ENCODE results near the gene PHYKPL. TPM values are rescaled to one million over a fixed set of nuclear protein-coding genes. Genes with fewer than 3 reads are reported as not detected.

Gene PHYKPL
- total RNA-seq, 2 experiments from 2014 or later: 67.2 to 68.4 TPM

DNA sequence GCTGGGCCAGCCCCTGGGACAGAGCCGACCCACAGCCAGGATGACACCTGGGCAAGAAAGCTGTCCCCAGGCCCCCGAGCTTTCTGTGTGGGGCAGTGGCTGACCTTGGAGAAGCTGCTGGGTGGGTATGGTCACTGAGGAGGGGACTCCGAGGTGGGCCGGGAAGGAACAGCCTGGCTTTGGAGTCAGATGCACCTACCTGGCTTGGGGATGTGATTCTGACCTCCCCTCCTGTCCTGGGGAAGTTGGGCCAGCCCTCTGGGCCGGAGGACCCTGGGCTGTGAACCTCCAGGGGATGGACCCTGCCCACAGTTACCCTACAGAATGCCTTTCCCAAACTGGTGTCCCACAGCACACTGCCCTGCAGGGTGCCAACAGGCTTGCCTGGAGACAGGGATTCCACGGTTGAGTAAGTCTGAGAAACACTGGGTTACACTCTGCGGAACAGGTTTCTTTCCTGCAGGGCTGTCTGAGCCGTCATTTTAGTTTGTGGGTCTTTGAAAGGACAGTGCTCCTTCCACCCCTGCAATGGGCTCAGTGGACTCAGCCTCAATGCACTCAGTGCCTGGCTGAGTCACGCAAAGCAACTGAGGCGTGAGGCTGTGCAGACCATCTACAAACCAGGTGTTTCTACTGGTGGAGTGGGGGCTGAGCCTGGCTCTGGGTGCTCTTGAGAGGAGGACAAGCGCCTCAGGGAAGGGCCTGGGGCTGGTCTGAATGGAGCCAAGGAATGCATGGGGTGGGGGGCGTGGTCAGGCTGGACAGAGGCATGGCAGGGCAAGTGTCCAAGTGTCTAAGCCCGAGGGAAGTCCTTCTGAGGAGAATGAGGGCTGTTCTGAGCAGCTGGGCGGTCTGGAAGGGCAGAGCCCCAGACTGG lies 41.3 kb upstream of the PHYKPL start:
- no peak for ATAC-seq
- DNase-seq: no peak
- H3K4me1 Mint-ChIP-seq: no peaks in the 10 kb centered on the region
- no peak overlapping the region for H3K27ac Mint-ChIP-seq
- ChIA-PET POLR2A (interaction anchor here (0.7 kb wide), 1 partner anchor 481 kb away, joined by 3 read pairs; no protein-coding TSS in a partner anchor), CTCF (interaction anchor here (1.9 kb wide), 1 partner anchor 10 kb away, joined by 8 read pairs; no protein-coding TSS in a partner anchor)
- no peaks in the 10 kb centered on the region for H3K36me3 Mint-ChIP-seq (ENCODE audit: low read depth)
- intact Hi-C loops (cut with DNase I, micrococcal nuclease): no loop called here
- H3K9me3 Mint-ChIP-seq (ENCODE audit: low read depth): no peaks in the 10 kb centered on the region
- no peak overlapping the region for H3K4me3 Mint-ChIP-seq
- H3K27me3 Mint-ChIP-seq: peaks cover 2% of the 10 kb centered on the region

DNA sequence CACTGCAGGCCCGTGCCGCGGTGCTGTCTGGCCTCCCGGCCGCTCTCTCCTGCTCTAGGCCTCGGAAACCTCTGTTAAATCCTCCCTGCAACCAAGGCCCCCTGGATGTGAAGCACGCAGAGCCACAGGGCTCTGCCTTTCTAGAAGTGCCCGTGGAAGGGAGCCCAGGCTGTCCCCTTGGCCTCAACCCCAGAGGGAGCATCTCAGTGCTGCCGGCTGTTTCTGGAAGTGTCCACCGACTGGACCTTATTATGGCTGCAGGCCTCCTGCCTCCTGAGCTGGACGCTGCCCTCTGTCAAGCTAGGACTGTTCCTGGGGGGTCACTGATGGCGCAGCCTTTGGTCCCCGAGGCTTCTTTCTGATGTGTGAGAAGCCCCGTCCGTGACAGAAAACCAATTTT lies 40.4 kb upstream of the PHYKPL start:
- Mint-ChIP-seq H3K4me1 (no peaks in the 10 kb centered on the region), H3K36me3 (ENCODE audit: low read depth) (no peaks in the 10 kb centered on the region), H3K4me3 (no peak overlapping the region), H3K27me3 (peaks cover 2% of the 10 kb centered on the region), H3K9me3 (ENCODE audit: low read depth) (no peaks in the 10 kb centered on the region), H3K27ac (no peak overlapping the region)
- CTCF ChIA-PET: interaction anchor here (0.5 to 1.9 kb wide), 2 partner anchors 11 to 13 kb away, joined by 3 to 8 read pairs; no protein-coding TSS in a partner anchor
- POLR2A ChIA-PET: no interaction called here
- intact Hi-C loops (cut with DNase I, micrococcal nuclease): no loop called here
- DNase-seq (no peak), ATAC-seq (no peak)

- H3K27me3 Mint-ChIP-seq: peaks cover under 1% of the 10 kb centered on the region
- intact Hi-C loops (cut with DNase I, micrococcal nuclease): no loop called here
- POLR2A ChIA-PET: no interaction called here
- DNase-seq: no peak
- H3K4me3 Mint-ChIP-seq: no peak overlapping the region
- no peaks in the 10 kb centered on the region for H3K9me3 Mint-ChIP-seq (ENCODE audit: low read depth)
- no peak for ATAC-seq
- CTCF ChIA-PET: interaction anchor here (0.5 to 1.9 kb wide), 2 partner anchors 11 to 14 kb away, joined by 3 to 8 read pairs; no protein-coding TSS in a partner anchor
- no peak overlapping the region for H3K27ac Mint-ChIP-seq
- H3K4me1 Mint-ChIP-seq: no peaks in the 10 kb centered on the region
- H3K36me3 Mint-ChIP-seq (ENCODE audit: low read depth): no peaks in the 10 kb centered on the region
These were observed 40.0 kb upstream of the PHYKPL start for GRCh38 chr5:178272591-178272990.

DNA sequence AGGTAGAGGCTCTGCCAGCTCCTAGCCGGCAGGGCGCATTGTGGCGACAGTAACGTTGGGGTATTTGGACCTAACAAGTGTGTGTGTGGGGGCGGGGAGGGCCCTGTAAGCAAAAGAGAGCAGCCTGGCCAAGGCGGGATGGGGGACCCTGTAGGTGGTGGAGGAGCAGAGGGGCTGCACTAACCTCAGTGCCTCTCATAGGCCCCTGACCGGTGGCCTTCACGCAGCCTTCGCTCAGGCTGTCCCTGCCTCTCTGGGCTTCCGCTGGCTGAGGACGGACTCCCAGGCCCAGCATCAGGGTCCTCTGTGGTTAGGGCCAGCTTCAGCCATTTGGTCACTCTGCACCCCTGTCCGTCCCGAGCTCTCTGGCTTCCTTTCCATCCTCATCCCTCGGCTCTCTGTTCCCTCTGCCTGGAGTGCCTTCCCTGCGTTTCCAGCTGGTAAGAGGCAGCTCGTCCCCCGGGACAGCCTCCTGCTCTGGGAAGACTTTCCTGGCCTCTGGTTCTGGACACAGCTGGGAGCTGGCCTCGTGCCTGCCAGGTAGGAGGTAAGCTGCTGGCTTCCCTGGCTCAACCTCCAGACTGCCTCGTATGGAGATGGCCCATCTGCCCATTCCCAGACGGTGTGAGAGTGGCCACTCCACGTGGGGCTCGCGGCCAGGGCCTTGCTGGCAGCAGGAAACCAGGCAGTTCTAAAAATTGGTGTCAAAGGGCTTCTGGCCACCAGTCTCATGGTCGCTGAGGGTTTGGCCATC lies 39.3 kb upstream of the PHYKPL start:
- H3K27ac Mint-ChIP-seq: no peak overlapping the region

GRCh38 chr5:178271231-178271630 lies 38.6 kb upstream of the PHYKPL start:
- Mint-ChIP-seq H3K4me1 (no peaks in the 10 kb centered on the region), H3K27me3 (no peaks in the 10 kb centered on the region), H3K9me3 (ENCODE audit: low read depth) (no peaks in the 10 kb centered on the region), H3K36me3 (ENCODE audit: low read depth) (no peaks in the 10 kb centered on the region), H3K4me3 (no peak overlapping the region), H3K27ac (no peak overlapping the region)
- intact Hi-C loops (cut with DNase I, micrococcal nuclease): no loop called here
- POLR2A ChIA-PET: no interaction called here
- no peak for DNase-seq
- ATAC-seq: no peak
- CTCF ChIA-PET: interaction anchor here (0.7 kb wide), 1 partner anchor 12 kb away, joined by 5 read pairs; no protein-coding TSS in a partner anchor

More for the DNA sequence above, 39.3 kb upstream of the PHYKPL start:
- no peaks in the 10 kb centered on the region for H3K9me3 Mint-ChIP-seq (ENCODE audit: low read depth)
- DNase-seq (no peak), ATAC-seq (no peak)
- H3K27me3 Mint-ChIP-seq: no peaks in the 10 kb centered on the region
- intact Hi-C loops (cut with DNase I, micrococcal nuclease): no loop called here
- CTCF ChIA-PET: interaction anchor here (0.7 to 1.9 kb wide), 2 partner anchors 12 kb away, joined by 5 to 8 read pairs; no protein-coding TSS in a partner anchor
- H3K36me3 Mint-ChIP-seq (ENCODE audit: low read depth): no peaks in the 10 kb centered on the region
- H3K4me3 Mint-ChIP-seq: no peak overlapping the region
- POLR2A ChIA-PET: no interaction called here
- H3K4me1 Mint-ChIP-seq: no peaks in the 10 kb centered on the region

- DNase-seq (no peak), ATAC-seq (no peak)
- H3K4me3 Mint-ChIP-seq: no peak overlapping the region
- ChIA-PET CTCF (no interaction called here), POLR2A (no interaction called here)
- no peaks in the 10 kb centered on the region for H3K27me3 Mint-ChIP-seq
- no peaks in the 10 kb centered on the region for H3K36me3 Mint-ChIP-seq (ENCODE audit: low read depth)
- no peaks in the 10 kb centered on the region for H3K4me1 Mint-ChIP-seq
- H3K9me3 Mint-ChIP-seq (ENCODE audit: low read depth): no peaks in the 10 kb centered on the region
- intact Hi-C loops (cut with DNase I, micrococcal nuclease): no loop called here
- no peak overlapping the region for H3K27ac Mint-ChIP-seq
These were observed 36.9 kb upstream of the PHYKPL start for GRCh38 chr5:178269499-178269898.

DNA sequence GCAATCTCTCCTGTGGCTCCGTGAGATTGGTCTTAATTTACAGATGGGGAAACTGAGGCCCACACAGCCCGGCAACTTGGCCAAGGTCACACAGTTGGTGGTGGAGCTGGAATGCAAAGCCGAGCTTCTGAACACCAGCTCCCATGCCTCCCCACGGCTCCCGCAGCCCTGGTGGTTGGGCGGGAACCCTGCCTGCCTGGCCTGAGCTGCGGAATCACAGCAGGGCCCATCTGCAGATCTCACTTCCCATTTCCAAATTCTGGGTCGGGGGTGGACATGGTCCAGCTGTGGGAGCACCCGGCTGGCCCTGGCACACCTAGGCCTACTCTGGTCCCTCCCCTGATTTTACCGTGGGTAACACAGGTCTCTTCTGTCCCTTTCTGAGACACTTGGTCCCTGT lies 35.3 kb upstream of the PHYKPL start:
- ChIA-PET CTCF (interaction anchor here (0.7 kb wide), 1 partner anchor 36 kb away, joined by 3 read pairs; no protein-coding TSS in a partner anchor), POLR2A (no interaction called here)
- Mint-ChIP-seq H3K4me3 (no peak overlapping the region), H3K27ac (no peak overlapping the region), H3K27me3 (no peaks in the 10 kb centered on the region), H3K4me1 (no peaks in the 10 kb centered on the region), H3K36me3 (ENCODE audit: low read depth) (no peaks in the 10 kb centered on the region), H3K9me3 (ENCODE audit: low read depth) (no peaks in the 10 kb centered on the region)
- ATAC-seq (no peak), DNase-seq (no peak)
- intact Hi-C loops (cut with DNase I, micrococcal nuclease): no loop called here

- H3K4me1 Mint-ChIP-seq: no peaks in the 10 kb centered on the region
- no peak overlapping the region for H3K4me3 Mint-ChIP-seq
- CTCF ChIA-PET: no interaction called here
- H3K9me3 Mint-ChIP-seq (ENCODE audit: low read depth): no peaks in the 10 kb centered on the region
- no peaks in the 10 kb centered on the region for H3K36me3 Mint-ChIP-seq (ENCODE audit: low read depth)
- intact Hi-C loops (cut with DNase I, micrococcal nuclease): no loop called here
- no peak for ATAC-seq
- no peaks in the 10 kb centered on the region for H3K27me3 Mint-ChIP-seq
- DNase-seq: no peak
- no peak overlapping the region for H3K27ac Mint-ChIP-seq
- POLR2A ChIA-PET: no interaction called here
These were observed 34.6 kb upstream of the PHYKPL start for GRCh38 chr5:178267245-178267644.

DNA sequence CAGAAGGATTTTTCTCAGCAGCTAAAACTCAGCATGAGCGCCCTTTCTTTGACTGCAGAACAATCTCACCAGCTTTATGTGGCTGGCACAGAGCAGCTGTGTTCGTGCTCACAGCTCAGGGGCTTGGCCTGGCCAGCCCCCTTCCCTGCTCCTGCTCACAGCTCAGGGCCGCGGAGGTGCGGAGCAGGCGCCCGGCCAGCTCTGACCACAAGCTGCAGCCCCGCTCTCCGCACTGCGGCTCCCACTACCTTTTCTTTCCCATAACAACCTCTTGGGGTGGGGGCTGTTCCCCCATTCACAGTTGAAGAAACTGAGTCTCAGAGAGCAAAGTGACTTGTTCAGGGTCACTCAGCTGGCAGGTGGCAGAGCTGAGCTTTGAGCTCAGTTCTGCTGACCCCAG lies 34.0 kb upstream of the PHYKPL start:
- intact Hi-C loops (cut with DNase I, micrococcal nuclease): no loop called here
- Mint-ChIP-seq H3K27ac (no peak overlapping the region), H3K4me3 (no peak overlapping the region), H3K27me3 (no peaks in the 10 kb centered on the region), H3K4me1 (no peaks in the 10 kb centered on the region), H3K9me3 (ENCODE audit: low read depth) (no peaks in the 10 kb centered on the region), H3K36me3 (ENCODE audit: low read depth) (no peaks in the 10 kb centered on the region)
- ChIA-PET POLR2A (no interaction called here), CTCF (no interaction called here)
- DNase-seq: no peak
- ATAC-seq: no peak

DNA sequence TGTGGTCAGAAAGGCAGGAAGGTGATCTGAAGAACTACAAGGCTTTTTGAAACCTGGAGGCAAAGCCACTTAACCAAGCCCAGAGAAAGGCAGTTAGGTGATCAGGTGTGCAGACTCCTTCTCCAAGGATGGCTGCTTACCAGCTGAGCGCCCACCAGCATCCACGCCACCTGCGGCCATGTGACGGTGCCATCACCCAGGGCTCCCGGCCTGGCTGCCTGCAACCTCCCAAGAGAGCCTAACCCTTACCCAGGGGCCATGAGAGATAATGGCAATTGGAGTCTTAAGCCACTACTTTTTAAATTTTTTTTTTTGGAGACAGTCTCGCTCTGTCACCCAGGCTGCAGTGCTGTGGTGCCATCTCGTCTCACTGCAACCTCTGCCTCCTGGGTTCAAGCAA lies 33.1 kb upstream of the PHYKPL start:
- no peaks in the 10 kb centered on the region for H3K27me3 Mint-ChIP-seq
- POLR2A ChIA-PET: interaction anchor here (0.7 kb wide), 1 partner anchor 16 kb away, joined by 3 read pairs; no protein-coding TSS in a partner anchor
- no peak for ATAC-seq
- H3K27ac Mint-ChIP-seq: no peak overlapping the region
- H3K36me3 Mint-ChIP-seq (ENCODE audit: low read depth): no peaks in the 10 kb centered on the region
- H3K4me1 Mint-ChIP-seq: no peaks in the 10 kb centered on the region
- no peak overlapping the region for H3K4me3 Mint-ChIP-seq
- CTCF ChIA-PET: no interaction called here
- H3K9me3 Mint-ChIP-seq (ENCODE audit: low read depth): no peaks in the 10 kb centered on the region
- DNase-seq: no peak
- intact Hi-C loops (cut with DNase I, micrococcal nuclease): no loop called here

GRCh38 chr5:178264044-178264443 lies 31.4 kb upstream of the PHYKPL start:
- H3K27ac Mint-ChIP-seq: no peak overlapping the region
- CTCF ChIA-PET: interaction anchor here (0.8 kb wide), 1 partner anchor 13 kb away, joined by 3 read pairs; no protein-coding TSS in a partner anchor
- no peaks in the 10 kb centered on the region for H3K27me3 Mint-ChIP-seq
- intact Hi-C loops (cut with DNase I, micrococcal nuclease): no loop called here
- H3K36me3 Mint-ChIP-seq (ENCODE audit: low read depth): no peaks in the 10 kb centered on the region
- no peak overlapping the region for H3K4me3 Mint-ChIP-seq
- ATAC-seq (no peak), DNase-seq (no peak)
- no peaks in the 10 kb centered on the region for H3K9me3 Mint-ChIP-seq (ENCODE audit: low read depth)
- POLR2A ChIA-PET: no interaction called here
- H3K4me1 Mint-ChIP-seq: no peaks in the 10 kb centered on the region

Measured in activated CD4-positive, alpha-beta T cell treated with anti-CD3 and anti-CD28 coated beads for 36 hours (primary cell).